H4 (cell line): ENCODE measurements around the gene KIFC1. TPM values are rescaled to one million over a fixed set of nuclear protein-coding genes. Genes with fewer than 3 reads are reported as not detected.

Source experiments
- DNase-seq: peaks from one replicate; pipeline ENCODE4 v3.0.0-alpha.2; 2015; ENCODE audit warnings: low spot score
- total RNA-seq: library from RNA; depleted of rRNA; stranded (reverse); fragments of >200 nt; shearing (Covaris generic); gene quantifications from 2 replicates; pipeline ENCODE4 v1.2.3, GENCODE V29; 2014

The KIFC1 gene
- total RNA-seq, 1 experiment from 2014 or later = 52.4 TPM

- no peak for DNase-seq
Observed at GRCh38 chr6:33426590-33427511, 35.2 kb downstream of the KIFC1 start.

GRCh38 chr6:33427585-33428223 lies 36.1 kb downstream of the KIFC1 start:
- no peak for DNase-seq

GRCh38 chr6:33428224-33428965 lies 36.8 kb downstream of the KIFC1 start:
- DNase-seq = peak; percentile 40

GRCh38 chr6:33428966-33429749 lies 37.5 kb downstream of the KIFC1 start:
- DNase-seq = no peak

- DNase-seq = no peak
Observed at GRCh38 chr6:33429750-33430052, 38.1 kb downstream of the KIFC1 start.

GRCh38 chr6:33430334-33430733 lies 38.7 kb downstream of the KIFC1 start:
- no peak for DNase-seq

GRCh38 chr6:33430991-33431879 lies 39.6 kb downstream of the KIFC1 start:
- DNase-seq = peak; percentile 53

- DNase-seq = no peak
Observed at GRCh38 chr6:33431880-33432541, 40.4 kb downstream of the KIFC1 start.

- no peak for DNase-seq
Observed at GRCh38 chr6:33432546-33432945, 40.9 kb downstream of the KIFC1 start.

GRCh38 chr6:33433001-33433543 lies 41.4 kb downstream of the KIFC1 start:
- no peak for DNase-seq

GRCh38 chr6:33433544-33434191 lies 42.0 kb downstream of the KIFC1 start:
- DNase-seq = no peak

GRCh38 chr6:33434961-33435360 lies 43.3 kb downstream of the KIFC1 start:
- DNase-seq = no peak

GRCh38 chr6:33437666-33438065 lies 46.0 kb downstream of the KIFC1 start:
- DNase-seq = no peak

- DNase-seq = no peak
Observed at GRCh38 chr6:33438978-33439594, 47.5 kb downstream of the KIFC1 start.

- DNase-seq = no peak
Observed at GRCh38 chr6:33439956-33440648, 48.5 kb downstream of the KIFC1 start.

- no peak for DNase-seq
Observed at GRCh38 chr6:33440649-33441309, 49.2 kb downstream of the KIFC1 start.

- DNase-seq = no peak
Observed at GRCh38 chr6:33441457-33441856, 49.8 kb downstream of the KIFC1 start.

- DNase-seq = no peak
Observed at GRCh38 chr6:33442283-33442682, 50.7 kb downstream of the KIFC1 start.
